Erythroblast (primary cell): ENCODE measurements around the gene OXSM.

Experiments used
- DNase-seq, 2 experiments: peaks; one replicate each; lab custom pipeline; 2025; lab: John Stamatoyannopoulos, UW
- GATA1 ChIP-seq: IDR thresholded peaks from 2 replicates; pipeline ENCODE4 v1.6.1; 2011; ENCODE audit warnings: low read depth, mild to moderate bottlenecking, control low read depth, low read length, moderate library complexity
- POLR2A ChIP-seq: IDR thresholded peaks from 2 replicates; pipeline ENCODE4 v1.6.1; 2011; ENCODE audit warnings: mild to moderate bottlenecking, low read length

OXSM gene

DNA sequence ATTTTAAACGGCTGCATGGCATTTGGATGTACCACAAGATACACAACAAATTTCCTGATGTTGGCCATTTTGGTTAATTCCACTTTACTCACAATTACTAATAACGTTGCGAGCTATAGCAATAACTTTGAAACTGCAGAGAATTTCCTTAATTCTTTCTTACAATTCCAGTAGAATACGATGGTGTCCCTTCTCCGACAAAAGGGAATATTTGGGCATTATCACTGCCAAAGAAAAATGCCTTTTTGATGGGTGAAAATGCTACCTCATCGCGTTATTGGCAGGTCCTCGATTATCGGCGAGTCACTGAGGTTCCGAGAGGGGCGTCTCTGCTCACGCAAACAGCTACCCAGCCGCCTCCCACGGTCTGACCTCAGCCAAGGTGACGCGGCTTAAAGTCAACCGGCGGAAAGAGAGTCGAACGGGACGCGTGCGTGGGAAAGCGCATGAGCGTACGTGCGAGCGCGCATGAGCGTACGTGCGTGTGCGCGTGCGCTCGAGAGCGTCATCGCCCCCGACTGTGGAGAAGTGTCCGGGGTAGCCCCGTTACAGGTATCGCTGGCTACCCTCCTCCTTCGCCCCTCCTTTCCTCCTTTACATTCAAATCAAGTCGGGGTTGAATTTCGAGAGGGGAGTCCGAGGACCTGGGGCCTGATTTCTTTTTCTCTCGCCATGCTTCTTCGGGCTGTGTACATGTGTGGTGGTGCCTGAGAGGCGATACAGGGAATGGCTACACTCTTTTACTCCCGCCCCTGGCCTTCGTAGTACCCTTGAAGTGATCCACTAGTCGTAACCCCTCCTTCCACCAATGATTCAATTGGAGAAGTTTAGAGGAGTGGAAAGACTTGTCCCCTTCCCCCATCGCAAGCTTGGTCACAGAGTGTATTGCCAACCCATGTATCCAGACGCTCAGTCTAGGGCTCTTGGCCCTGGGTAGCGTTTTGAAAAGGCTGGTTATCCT, at the start of gene OXSM:
Gene OXSM, plus strand, starts transcription at position 495 of the 961 bp plus-strand sequence. CDS start 931 bp downstream, outside the sequence.
- peak; percentile 97 for DNase-seq
- TF ChIP-seq POLR2A (peak; percentile 94), GATA1 (no peak)

DNA sequence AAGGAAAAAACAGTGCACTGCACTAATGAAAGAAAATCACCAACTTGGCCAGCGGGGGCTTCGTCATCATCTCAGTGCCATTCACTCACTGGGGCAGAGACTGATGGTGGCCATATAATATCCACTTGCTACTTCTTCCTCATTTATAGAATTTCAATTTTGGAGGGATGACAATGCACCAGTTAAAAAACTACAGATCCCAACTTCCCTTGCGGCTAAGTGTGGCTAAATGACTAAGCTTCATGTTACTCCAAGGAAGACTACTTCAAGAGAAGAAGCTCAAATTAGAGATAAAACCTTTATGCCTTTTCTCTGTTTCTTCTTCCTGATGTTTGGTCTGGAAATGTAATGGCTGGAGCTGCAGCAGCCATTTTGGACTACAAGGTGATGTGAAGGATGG, 45.4 kb upstream of the OXSM start:
- DNase-seq = no peak
- no peak for TF ChIP-seq GATA1
- TF ChIP-seq POLR2A = no peak

DNA sequence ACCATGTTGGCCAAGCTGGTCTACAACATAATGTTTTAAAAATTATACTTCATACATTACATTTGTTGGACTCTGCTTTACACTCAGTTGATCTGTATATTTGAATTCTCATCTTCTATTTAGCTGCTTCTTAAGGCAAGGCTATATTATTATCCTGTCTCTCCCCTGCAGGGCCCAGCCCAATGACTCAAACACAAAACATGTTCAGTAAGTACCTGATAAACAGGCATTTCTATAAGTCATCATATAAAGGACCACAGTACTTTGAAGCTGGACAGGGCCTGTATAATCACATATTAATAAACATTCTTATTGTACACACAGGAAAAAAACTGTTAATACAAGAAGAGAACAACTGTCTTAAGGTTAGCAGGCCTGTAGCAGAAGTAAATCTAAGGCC, 42.9 kb upstream of the OXSM start:
- TF ChIP-seq GATA1 (no peak), POLR2A (no peak)
- peak; percentile 2 to 5 for DNase-seq

DNA sequence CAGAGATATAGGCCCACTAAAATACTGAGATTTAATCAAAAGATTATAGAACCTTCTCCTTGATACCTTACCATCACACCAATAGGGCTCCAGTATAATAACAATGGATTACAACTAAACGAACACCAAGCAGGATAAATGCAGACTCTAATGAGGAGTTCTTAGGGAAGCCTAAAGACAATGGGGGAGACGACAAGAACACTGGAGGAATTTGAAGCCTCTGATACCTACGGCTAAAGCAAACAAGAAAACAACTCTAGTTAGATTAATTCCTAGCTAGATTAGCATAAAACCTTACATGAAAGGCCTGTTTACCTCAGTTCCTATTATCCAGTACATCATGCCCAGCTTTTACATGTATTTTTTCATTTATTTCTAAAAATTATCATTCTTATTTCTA, 41.7 kb upstream of the OXSM start:
- DNase-seq = no peak
- TF ChIP-seq POLR2A (no peak), GATA1 (no peak)

DNA sequence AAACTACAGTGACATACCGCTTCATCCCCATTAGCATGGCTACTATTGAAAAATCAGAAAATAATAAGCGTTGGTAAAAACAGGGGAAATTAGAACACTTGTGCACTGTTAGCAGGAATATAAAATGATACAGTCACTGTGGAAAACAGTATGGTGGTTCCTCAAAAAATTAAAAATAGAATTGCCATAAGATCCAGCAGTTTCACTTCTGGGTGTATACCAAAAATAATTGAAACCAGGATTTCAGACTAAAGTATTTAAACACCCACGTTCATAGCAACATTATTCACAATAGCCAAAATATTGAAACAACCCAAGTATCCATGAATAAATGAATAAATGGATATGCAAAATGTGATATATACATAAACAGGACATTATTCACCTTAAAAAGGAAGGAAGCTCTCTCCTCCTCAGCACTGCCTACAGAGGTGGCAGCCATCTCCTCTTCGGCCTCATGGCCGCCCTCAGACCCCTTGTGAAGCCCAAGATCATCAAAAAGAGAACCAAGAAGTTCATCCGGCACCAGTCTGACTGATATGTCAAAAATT, 40.8 kb upstream of the OXSM start:
- TF ChIP-seq POLR2A = no peak
- DNase-seq = no peak

DNA sequence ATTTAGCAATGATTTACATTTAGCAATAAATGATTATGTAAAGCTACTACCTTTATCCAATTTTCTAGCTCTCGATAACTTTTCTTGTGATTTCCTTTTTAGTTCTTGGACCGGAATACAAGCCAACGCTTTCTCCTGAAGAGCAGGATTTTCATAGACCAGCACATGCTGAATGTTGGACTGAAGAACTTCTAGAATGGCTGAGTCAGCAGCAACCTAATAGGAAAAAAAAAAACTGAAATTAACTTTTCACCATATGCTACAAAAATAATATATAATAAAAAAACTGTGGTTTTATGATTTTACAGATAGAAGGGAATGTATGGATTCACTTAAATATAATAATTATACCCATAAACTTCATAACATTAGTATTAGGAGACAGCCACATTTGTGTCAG, 38.8 kb upstream of the OXSM start:
- DNase-seq = no peak
- TF ChIP-seq POLR2A (no peak), GATA1 (no peak)

DNA sequence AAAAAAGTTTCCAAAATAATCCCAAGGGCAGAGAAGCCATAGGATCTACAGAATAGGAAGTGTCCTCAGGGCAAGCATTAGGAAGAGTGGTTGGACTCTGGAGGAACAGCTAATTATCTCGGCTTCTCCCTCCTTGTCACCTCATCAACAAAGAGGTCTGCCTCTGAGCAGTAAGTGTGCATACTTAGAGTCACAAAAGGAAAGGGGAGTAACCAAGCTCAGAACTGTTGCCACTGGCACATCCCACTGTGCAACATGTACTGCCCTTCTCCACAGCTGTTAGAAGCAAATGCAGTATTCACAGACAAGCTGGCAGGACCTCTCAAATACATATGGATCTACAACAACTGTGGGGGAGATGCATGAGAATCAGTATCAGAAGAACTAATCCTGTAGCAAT, 38.2 kb upstream of the OXSM start:
- DNase-seq = no peak
- TF ChIP-seq GATA1 = no peak
- TF ChIP-seq POLR2A = no peak

DNA sequence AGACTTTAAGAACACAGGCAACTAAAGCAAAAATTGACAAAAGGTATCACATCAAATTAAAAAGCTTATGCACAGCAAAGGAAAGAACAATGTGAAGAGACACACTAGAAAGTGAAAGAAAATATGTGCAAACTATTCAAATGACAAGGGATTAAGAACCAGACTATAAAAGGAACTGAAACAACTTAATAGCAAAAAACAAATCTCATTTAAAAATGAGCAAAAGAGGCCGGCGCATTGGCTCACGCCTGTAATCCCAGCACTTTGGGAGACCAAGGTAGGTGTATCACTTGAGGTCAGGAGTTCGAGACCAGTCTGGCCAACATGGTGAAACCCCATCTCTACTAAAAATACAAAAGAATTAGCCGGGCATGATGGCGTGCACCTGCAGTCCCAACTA, 21.0 kb upstream of the OXSM start:
- no peak for TF ChIP-seq POLR2A
- TF ChIP-seq GATA1 = no peak
- no peak for DNase-seq

DNA sequence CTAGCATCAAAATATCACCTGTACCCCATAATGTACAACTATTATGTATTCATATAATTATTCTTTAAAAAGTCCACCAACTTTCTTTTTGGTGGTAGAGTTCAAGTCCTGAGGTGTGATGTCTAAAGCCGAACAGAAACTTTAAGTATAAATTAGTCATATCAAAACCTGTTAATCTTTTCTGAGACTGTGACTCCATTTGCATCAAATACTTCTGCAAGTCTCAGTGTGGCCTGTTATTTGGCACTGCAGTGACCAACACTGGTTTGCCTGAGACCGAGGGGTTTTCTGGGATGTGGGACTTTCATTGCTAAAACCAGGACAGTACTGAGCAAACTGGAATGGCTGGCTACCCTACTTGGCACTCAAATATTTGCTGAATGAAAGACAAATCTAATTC, 14.0 kb upstream of the OXSM start:
- no peak for TF ChIP-seq POLR2A
- TF ChIP-seq GATA1 = no peak
- no peak for DNase-seq

DNA sequence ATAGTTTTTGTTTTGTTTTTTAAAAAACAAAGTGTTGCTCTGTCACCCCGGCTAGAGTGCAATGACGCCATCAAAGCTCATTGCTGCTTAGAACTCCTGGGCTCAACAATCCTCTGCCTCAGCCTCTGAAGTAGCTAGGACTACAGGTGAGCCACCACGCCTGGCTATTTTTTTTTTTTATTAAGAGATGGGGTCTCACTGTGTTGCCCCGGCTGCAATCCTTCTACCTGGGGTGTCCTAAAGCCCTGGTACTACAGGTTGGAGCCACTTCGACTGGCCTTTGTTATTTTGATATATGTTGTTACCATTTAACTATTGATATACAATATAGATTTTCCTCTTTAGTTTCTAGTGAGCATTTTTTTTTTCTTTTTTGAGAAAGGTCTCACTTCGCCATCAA, 9.3 kb upstream of the OXSM start:
- no peak for DNase-seq

DNA sequence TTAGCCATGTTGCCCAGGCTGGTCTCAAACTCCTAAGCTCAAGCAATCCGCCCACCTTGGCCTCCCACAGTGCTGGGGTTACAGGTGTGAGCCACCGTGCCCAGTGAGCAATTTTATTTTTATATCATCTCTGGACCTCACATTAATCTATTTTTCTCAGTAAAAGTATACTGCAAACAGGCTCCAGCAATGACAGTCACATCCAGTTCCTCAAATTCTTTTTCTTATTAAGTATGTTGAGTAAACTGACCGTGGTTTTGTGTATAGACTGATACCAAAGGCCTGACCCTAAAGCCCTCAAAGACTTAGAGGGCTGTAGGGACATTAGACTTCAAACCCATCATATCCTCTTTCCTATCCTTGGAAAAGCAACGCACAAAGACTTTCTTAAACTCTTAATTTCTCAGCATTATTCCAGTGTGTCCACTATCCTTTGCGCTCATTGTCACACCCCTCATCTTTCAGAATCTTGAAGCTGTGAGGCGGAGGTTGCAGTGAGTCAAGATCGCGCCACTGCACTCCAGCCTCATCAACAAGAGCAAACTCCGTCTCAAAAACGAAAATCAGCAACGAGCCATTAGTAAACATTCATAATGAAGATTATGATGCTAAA, 8.6 kb upstream of the OXSM start:
- TF ChIP-seq POLR2A = no peak
- no peak for TF ChIP-seq GATA1
- peak; percentile 4 to 17 for DNase-seq

More for the DNA sequence above, 9.3 kb upstream of the OXSM start:
- TF ChIP-seq POLR2A = no peak
- TF ChIP-seq GATA1 = no peak

DNA sequence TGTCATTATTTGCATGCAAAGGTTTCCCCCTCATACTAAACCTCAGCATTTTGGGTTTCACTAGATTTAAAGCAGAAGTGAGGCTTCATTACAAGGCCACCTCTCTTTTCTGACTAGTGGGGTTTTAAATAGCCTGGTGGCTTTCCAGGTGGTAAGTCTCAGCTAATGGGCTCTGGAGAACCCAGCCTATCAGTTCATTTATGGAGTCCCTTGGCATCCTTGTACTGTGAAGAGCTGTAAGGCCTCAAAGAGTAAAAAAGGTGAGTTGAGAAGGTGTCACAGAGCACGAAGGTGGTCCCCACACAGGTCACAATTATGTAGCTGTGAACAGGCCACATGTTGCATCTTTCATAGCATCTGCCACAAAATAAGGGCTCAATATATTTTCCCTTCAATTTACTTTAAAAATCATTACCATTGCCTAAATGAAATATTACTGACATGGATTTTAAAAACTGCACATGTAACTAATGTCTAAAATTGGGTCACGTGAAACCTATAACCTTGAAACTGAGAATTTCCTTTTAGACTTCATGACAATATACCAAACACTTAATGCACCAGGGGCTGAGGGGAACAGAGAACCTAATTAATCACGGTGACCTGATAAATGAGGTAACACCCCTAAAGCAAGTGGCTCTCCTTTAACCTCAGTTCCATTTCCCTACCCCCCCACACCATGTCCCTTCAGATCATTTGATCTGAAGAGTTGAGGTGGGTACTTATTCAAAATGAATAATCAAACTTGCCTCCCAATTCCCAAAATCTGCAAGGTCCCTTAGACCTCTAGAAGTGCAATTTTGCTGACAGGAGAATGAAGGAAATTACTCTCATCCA, 7.9 kb upstream of the OXSM start:
- DNase-seq = peak; percentile 35 to 44
- TF ChIP-seq POLR2A (no peak), GATA1 (no peak)

DNA sequence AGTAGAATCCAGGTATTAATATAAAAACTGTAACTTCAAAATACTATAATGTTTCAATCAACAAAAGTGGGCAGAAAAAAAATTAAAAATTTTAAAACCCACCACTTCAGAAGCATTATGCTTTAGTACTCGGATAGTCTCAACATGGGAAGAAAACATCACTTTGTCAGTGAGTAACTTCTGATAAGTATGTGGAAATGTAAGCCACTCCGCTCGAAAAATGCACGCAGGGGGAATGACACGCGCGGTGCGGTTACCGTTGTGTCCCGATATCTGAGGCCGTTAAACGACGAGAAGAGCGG, 7.3 kb upstream of the OXSM start:
- no peak for TF ChIP-seq POLR2A
- no peak for TF ChIP-seq GATA1

More for the DNA sequence above, 7.3 kb upstream of the OXSM start:
- DNase-seq = no peak
